ENCODE data around the gene FOSL1.

GRCh38 chr11:65906602-65907001, 6.4 kb upstream of the FOSL1 start:
- no peak for TF ChIP-seq EZH2phosphoT487 (IDR thresholded peaks at IDR 0.05; ENCODE audit: borderline replicate concordance, low read depth, low read length)
- TF ChIP-seq, protein P1, sequence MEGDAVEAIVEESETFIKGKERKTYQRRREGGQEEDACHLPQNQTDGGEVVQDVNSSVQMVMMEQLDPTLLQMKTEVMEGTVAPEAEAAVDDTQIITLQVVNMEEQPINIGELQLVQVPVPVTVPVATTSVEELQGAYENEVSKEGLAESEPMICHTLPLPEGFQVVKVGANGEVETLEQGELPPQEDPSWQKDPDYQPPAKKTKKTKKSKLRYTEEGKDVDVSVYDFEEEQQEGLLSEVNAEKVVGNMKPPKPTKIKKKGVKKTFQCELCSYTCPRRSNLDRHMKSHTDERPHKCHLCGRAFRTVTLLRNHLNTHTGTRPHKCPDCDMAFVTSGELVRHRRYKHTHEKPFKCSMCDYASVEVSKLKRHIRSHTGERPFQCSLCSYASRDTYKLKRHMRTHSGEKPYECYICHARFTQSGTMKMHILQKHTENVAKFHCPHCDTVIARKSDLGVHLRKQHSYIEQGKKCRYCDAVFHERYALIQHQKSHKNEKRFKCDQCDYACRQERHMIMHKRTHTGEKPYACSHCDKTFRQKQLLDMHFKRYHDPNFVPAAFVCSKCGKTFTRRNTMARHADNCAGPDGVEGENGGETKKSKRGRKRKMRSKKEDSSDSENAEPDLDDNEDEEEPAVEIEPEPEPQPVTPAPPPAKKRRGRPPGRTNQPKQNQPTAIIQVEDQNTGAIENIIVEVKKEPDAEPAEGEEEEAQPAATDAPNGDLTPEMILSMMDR (conservative IDR thresholded peaks at IDR 0.05; ENCODE audit: low read length), result no peak

All from OCI-LY7 (cell line).